Embryonic facial prominence (tissue), 1 donor: ENCODE results near the gene E2F8.

ENCODE experiments used
- DNase-seq: peaks from one replicate; pipeline ENCODE4 v3.0.0-alpha.2; 2016; ENCODE audit errors: extremely low spot score

E2F8 gene

DNA sequence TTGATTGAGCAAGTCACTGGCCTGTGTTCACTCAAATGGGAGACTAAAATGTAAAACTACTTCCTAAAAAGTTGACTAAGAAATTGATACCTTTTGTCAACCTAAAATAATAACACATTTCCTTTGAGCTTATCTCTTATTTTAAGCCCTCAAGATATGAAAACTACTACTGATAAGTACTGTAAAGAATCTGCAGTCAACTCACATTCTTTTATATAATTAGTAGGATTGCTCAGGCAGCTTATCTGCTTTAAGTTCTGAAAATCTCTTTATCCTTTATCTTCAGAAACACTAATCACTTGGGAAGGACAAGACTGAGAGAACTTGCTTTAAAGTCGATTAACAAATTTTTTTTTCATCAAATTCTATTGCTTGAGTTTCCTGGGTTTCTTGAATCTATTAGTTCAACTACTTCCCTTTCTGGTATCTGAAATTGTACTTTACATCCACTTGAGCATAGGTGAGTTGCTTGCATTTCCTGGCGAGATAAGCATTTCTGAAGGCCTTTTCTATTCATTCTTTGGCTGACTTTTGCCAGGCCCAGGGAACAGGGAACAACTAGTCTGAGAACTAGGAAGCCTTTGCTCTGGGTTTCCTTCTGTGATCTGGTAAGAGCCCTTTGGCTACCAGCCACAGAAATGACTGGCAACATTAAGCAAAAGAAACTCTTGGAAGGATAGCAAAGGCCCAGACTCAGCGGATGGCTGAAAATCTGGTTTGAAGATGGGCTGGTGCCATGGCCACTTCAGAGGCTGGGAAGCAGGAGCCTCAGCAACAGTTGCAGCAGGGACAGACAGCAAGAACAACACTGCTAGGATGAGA lies 19.6 kb downstream of the E2F8 start:
- no peak for DNase-seq

DNA sequence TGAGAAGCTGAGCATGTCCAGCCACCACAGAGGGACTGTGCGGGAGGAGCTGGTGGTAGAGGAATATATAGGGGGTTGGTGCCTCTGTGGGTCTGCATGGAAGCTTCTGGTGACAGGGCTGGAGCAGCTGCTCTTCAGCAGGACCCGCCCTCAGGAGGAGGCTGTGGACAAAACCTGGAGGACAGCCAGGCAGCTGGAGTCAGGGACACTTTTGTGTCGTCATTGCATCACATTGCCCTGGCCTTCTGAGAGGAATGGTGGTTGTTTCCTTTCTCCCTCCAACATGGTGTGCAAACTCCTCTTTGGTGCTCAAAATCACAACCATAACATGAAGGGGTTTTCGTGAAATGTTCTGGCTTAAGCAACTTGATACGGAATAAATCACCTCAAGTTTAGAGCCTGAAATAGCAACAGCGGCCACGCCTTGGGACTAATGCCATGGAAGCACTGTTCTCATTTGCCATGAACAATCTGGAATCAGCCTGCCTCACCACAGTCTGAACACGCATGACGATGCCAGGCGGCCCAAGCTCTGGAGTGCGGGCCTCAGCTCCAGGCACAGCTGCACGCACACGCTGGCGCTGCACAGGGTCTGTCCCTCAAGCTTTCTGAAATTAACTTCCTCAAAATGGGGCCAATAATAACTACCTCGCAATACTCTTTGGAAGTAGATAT lies 21.8 kb downstream of the E2F8 start:
- DNase-seq, result no peak

DNA sequence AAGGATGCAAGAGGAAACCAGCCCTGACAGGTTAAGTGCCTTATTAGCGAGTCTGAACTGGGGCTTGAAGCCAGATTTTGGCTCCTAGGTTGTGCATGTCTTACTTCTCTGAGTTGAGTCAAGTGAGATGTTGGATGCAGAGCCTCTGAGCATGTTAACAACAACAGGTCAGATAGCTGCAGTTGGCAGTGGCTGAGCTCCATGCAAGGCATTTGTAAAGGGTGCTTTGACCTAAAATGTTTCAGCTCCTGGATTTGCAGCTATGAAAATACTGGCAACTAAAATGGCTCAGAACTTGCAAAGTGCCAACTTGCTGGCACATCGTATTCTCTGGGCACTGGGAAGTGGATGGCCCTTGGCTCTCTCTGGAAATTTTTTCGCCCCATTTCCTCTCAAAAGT lies 22.5 kb downstream of the E2F8 start:
- no peak for DNase-seq

DNA sequence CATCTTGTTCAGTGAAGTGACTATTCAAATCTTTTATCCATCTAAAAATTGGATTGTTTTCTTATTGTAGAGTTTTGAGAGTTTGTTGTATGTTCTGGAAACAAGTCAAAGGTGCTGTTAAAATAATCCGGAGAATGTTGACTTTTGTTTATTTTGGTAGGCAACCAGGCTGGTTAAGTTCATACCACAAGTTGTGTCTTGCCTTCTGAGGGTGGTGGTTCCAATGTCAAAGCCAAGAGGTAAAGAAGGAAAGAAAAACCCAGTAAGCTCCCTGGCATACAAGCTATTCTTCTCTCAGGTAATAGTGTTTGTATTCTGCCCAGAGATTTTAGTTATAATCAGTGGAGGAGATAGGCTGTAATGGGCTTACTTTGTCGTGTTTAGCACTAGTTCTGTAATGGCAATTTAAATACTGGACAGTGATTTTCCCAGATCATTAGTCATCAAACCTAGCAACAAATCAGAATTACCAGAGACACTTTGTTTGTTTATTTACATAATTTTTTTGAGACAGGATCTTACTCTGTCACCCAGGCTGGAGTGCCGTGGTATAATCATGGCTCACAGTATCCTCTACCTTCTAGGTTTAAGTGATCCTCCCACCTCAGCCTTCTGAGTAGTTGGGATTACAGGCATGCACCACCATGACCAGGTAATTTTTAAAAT lies 23.9 kb downstream of the E2F8 start:
- no peak for DNase-seq

DNA sequence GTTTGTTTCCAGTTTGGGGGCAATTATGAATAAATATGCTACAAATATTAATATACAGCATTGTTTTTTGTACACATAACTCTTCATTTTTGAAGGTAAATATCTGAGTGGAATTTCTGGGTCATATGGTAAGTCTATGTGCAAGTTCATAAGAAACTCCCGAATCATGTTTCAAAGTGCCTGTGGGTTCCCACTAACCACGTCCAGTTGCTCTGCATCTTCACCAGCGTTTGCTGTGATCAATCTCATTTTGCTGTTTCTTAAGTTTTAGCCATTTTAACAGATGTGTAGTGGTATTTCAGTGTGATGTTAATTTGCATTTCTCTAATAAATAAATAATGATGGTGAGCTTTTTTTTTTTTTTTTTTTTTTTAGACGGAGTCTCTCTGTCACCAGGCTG lies 24.7 kb downstream of the E2F8 start:
- DNase-seq, result no peak

DNA sequence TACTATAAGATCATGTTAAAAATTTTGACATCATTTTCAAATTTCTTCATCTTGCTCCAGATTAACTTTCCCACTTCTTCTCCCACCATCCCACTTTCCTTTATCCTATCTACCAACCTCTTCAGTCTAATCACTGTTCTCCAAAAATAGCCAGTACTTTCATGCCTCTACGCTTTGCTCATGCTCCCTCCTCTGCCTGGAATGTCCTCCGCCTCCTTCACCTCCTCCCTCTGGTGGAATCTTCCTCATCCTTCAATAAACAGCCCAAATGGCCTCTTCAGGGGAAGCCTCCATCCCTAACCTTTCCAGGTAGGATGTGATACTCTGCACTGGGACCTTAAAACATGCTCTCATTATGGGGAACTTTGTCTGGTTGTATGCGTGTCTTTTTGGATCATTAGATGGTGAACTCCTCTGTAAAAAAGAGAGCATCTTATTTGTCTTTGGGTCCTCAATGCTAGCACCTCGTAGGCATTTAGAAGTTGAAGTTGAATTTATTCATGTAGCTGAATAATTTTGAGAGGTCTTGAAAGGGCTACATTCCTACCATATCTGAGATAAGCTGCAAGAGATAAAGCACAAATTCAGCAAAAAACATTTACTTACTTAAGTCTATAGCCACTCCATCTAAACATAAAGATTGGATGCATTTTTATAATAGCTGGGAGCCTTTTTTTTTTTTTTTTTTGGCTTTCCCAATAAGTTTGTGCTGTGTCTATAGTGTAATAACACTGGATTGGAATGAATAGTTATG lies 31.0 kb downstream of the E2F8 start:
- DNase-seq, result no peak

DNA sequence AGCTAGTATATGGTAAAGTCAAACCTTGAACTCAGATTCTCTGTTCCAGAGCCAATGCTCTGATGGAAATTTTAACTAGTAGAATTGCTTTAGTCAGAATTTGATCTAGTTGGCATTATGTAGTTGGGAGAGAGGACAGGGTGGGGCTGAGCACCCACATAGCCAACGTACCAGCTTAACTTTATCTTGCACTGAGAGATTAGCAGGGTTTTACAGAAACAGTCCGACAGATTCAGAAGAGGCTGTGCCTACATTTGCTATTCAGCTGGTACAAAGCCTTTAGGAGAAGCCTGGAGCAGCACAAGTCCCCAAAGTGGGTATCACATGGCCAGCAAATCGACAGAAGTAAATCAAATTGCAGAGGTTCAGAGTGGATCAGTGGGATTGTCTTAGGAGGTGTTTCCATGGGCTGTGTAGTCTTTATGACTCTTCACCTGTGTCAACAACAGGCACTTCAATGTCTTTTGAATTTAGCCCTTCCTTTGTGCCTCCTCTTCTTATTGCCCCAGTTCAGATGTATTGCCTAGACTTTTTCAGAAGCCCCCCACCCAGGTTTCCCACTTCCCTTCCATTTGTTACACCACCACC lies 31.7 kb downstream of the E2F8 start:
- DNase-seq, result no peak

DNA sequence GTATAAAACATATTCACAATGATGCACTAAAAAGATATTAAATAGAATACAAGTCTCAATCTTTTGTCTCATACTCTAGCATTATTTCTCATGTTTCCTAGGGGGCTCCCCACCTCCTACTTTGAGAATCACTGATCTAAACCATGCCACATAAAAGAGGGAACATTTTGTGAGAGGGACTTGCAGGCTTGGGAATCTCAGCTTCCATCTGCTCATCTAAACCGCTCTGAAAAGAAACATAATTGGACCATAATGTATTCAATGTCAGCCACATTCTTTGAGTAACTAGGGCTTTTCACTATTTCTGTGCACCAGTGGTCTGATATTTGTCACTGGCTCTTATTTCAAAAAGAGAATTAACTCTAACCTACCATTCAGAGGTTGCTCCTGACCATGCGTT lies 32.6 kb downstream of the E2F8 start:
- no peak for DNase-seq

DNA sequence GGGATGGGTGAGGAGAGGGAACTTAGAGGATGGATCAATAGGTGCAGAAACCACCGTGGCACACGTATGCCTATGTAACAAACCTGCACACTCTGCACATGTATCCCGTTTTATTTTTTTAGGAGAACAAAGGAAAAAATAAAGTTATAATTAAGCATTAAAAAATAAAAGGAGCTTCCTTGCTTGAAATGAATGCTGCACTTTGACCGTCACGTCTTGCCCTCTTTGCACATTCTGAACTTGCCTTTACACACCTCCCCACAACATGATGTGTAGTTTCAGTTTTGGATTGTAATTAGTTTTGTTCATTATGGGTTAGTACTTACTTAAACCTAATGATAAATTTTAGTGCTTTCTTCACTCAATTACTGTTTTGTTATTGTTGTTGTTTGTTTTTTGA lies 35.9 kb downstream of the E2F8 start:
- no peak for DNase-seq

DNA sequence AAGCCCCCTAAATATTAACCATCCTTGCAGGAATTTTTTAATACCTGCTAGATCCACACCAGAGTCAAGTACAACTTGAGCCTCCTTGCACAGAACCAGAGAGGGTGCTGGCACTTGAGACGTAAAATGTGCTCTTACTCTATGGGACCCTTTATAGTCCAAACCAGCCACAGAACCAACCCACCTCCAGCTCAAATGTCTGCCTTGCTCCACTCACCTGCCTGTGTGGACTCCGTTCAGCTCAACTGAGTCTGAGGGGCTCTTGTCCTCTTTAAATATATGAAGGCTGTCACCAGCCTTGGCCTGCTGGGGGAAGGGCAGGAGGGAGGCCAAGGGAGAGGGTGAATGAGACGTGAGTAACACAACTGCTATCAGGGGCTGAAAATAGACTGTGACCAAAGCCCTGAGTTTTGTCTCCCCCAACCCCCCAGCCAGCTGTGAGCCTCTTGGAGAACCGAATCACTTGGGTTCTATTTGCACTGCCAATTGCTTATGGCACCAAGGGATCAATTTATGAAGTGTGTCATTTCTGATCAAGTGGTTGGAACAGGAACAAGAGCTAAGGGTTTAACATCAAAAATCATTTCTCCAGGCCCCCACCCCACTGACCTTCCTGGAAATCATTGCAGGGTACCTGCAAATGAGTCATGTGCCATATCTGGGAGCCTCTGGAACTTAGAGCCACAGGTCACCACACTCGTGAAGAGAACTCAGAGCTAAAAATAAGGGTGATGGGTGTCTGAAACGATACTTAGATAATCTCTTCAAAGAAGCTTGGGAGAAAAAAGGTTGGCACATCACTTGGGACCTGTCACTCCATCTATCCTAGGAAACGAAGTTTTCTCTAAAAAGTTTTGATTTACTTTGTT lies 38.8 kb downstream of the E2F8 start, which contains the start of gene CSRP3:
Gene CSRP3, minus strand, starts transcription at position 247 of the 869 bp plus-strand sequence. CDS start 9,535 bp downstream, outside the sequence.
- DNase-seq, result no peak

DNA sequence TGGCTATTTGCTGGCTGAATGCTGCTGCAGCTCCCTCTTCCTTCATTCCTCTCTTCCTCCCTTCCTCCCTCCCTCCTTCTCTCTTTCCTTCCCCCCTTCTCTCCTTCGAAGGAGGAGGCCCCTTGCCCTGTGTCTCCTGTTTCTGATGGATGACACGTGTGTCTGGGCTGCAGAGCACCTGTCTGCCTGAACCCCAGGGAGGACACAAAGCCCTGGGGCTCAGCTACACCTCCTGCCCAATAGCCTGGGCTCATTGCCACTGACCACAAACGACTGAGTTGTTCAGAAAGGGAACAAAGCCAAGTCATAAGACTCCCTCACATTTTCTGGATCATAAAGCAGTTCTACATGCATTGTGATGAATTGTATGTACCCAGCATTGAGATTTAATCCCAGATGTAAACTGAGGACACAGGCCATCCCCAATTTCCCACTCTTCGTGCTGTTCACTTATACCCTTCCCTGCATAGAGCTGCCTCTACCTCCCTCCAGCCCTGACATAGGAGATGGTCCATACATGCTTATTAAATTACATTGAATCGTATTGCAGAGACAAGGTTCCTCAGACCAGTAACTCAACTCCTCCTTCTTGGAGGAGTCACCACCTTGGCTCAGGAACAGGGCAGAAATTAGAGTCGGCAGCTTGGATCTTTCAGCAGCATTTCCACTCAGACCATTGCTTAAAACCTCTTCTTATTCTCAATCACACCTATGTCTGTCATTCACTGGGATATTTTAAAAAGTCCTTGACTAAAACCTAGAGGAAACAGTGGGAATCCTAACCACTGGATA lies 40.1 kb downstream of the E2F8 start:
- DNase-seq, result no peak

DNA sequence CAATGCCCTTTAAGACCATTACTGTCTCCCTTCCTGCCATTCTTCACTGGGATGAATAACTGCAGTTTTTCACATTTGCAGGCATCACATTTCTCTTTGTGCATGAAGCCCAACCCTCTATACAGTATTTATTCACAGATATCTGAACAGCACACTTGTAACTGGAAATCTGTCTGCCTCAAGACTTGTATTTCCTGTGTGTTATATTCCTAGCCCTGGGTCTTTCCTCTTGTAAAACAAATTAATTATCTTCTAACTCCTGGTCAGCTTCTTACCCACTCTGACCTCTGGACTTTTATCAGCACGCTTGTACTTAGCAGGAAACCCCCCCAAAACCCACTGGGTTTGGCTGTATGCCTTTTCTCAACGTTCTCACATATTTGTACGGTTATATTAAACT lies 41.0 kb downstream of the E2F8 start:
- no peak for DNase-seq

DNA sequence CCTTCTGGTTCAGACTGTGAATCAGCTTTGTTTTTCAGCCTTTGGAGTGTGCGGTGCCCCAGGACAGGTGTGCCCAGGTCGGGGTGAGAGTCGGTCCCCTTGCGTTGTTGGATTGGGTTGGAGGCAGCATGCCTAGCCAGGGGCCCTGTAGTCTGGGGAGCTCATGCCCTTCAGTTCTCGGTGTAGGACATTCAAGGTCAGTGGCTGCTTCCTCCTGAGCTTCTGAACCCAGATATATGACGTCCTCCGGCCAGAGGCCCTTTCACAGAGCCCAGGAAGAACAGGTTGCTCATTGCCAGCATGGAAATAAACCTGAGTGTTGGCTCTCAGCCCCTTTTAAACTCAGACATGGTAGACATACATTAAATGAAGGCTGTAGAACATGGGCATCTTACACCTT lies 41.7 kb downstream of the E2F8 start:
- DNase-seq, result no peak

DNA sequence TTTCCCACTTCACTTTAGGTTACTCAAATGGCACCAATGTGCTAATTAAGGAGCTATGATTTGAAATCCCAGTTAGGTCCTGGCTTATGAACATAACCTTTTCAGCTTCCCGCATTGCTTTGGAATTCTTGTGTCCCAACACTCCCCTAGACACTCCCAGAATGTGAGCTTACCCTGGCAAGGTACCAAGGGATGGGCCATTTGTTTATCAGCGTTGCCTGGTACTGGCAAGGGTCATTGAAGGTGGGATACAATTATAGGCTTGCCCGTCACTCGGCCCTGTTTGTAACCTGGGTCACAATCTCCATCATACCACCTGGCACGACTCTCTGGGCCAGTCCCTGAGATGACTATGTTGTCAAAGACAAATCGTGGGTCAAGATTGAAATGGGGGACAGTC lies 44.3 kb downstream of the E2F8 start:
- DNase-seq, result no peak

DNA sequence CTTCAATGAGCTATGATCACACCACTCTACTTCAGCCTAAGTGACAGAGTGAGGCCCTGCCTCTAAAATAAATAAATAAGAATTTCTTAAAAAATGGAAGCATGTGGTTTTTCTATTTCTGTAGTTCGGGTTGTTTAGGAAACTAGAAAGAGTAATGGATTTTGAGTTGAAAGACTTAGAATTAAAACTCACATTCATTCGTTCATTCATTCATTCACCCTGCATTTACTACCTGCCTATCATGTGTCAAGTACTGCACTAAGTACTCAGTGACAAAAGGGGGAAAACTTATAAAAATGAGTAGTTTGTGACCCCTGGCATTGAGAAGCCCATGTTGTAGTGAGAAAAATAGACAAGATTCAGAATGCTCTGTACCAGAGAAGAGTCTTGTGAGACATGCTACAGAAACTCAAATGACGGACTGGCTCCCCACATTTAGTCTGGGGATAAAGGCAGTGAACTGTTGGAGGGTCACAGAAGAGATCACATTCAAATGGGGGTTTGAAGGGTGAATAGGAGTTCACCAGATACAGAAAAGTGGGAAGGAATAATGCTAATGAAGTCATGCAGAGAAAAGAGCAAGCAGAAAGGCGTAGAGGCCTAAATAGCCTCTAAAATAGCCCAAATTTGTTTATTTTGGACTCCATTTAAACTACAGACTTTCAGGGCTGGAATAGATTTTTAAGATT lies 46.0 kb downstream of the E2F8 start:
- DNase-seq, result no peak

DNA sequence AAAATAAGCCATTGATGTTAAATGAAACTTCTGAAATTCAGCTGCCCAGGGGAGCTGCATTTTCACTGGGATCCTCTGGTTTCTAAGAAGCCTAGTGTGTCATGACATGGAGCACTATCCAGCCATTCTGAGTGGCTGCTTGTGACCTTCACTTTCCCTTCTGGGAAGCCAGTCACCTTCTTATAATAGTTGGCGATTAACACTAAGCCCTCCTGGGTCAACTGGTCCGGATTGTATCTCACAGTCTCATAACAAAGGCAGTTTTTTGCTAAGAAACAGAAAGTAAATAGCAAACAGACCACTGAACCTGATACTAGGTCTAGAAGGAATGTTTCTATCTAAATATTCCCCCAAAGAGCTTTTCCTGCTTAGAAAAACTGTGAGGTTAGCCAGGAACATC lies 46.8 kb downstream of the E2F8 start:
- DNase-seq, result no peak

DNA sequence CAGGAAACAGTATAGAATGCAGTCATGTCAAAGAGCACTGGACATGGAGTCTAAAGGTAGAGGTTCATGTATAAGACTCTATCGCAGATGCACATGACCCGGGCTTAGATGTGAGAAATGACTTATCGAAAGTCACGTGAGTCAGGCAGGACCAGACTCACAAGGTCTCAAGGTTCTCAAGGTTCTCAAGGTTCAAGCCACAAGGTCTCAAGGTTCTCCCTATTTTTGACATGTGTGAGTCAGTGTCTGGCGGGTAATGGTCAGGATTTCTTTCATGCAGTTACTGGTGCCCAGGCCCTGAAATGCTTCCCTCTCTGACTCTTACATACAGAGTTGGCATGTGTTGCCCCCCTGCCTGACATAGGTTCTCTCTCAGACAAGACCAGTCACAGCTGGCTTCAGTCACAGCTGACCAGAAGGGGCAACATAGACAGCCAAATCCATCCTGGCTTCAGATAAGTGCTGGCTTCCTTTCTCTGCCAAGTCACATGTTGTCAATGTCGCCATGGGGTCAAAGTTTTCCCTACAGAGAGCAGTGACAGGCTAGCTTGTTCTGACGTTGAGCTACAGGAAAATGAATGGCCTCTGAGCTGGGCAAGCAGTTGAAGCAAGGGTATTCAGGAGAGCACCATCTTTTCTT lies 49.1 kb downstream of the E2F8 start:
- no peak for DNase-seq

DNA sequence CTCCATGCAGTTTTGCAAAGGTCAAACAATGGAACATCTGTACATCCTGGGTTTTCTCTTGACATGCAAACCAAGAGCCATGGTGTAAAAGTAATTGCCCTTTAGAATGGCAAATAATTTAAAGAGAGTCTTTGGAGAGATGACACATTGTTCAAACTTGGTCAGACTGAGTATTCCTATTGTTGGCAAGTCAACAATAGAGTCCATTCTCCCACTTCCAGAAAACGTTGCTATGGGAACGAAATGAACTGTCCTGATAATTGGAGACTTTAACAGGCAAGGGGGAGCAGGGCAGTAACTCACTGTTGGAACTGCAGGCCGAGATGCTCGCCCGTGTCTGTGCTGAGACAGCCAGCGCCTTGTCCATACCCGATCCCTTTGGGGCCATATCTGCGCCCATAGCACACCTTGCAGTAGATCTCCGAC lies 52.9 kb downstream of the E2F8 start:
- no peak for DNase-seq
